GM19455 (cell line): ENCODE measurements around the gene SYCP2L.
A peak's percentile ranks its signal among the peaks of the same experiment; 100 is the strongest.
"Not testable (repeated sequence)": the region's sequence is repeated elsewhere in the genome, so short reads cannot be mapped to it uniquely, and the experiment has no call there.

Experiments used
- ATAC-seq: cut with Tn5 transposase; IDR thresholded peaks from one replicate; pipeline ENCODE4 v1.9.1; 2021; ENCODE audit not compliant: unreplicated experiment

SYCP2L gene

GRCh38 chr6:10954590-10955010, 67.7 kb downstream of the SYCP2L start:
- ATAC-seq, result peak; percentile 82

DNA sequence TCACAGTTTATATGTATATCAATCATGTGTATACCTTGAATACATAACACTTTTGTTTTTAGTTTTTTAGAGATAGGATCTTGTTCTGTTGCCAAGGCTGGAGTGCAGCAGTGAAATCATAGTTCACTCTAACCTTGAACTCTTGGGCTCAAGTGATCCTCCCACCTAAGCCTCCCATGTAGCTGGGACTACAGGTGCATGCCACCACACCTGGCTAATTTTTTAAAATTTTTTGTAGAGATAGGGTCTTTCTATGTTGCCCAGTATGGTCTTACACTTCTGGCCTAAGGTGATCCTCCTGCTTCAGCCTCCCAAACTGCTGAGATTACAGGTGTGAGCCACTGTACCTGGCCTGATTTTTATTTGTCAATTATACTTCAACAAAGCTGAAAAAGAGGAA, 69.9 kb downstream of the SYCP2L start:
- no peak for ATAC-seq

DNA sequence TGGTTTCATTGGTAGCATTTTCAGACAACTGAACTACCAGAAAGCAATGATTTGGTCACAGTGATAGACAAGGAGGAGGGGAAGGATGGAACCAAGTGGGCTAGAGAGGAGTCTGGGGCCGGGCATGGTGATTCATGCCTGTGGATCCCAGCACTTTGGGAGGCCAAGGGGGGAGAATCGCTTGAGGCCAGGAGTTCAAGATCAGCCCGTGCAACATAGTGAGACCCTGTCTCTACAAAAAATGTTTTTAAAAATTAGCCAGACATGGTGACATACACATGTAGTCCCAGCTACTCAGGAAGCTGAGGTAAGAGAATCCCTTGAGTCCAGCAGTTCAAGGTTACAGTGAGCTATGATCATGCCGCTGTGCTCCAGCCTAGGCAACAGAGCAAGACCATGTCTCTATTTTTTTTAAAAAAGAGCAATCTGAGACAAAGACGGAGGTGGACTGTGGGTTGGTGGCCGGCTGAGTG, 70.6 kb downstream of the SYCP2L start:
- no peak for ATAC-seq

DNA sequence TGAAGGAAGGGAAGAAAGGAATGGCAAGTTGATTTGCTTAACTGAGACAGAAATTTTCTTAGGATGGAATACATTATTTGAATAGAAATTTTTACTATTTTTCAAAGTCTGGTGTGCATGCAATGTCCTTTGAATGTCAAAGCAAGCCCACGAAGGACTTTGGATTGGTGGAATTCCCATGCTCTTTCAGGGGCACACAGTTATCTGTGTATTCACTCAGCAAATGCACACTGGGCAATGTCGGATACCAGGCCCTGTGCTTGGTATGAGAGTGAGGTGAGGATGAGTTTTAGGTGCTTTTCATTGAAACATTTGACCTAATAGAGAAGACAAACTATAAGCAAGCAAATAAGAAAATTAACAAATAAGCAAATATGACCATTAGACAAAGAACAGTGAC, 73.3 kb downstream of the SYCP2L start:
- no peak for ATAC-seq

GRCh38 chr6:10961837-10962236, 75.0 kb downstream of the SYCP2L start:
- ATAC-seq, result no peak

DNA sequence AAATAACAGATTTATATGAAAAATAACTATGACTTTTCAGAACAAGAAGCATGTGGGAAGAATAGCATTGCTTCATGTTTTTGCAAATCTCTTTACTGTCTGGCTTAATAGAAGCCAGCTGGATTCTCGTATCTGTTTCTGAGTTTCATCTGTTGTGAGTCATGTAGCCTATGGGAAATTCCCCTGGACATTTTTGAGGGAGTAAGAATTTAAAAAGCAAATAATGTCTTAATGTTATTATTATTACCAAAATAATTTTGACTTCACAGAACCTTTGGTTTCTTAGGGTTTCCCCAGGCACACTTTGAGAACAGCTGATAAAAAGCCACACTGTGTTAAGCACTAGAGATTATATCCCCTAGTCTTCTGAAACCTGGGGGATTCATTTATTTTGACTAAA, 75.8 kb downstream of the SYCP2L start:
- ATAC-seq, result no peak

- ATAC-seq, result no peak
Observed at GRCh38 chr6:10963113-10963512, 76.3 kb downstream of the SYCP2L start.

GRCh38 chr6:10964684-10965083, 77.8 kb downstream of the SYCP2L start:
- peak; percentile 94 for ATAC-seq

GRCh38 chr6:10968776-10969175, 81.9 kb downstream of the SYCP2L start:
- no peak for ATAC-seq

DNA sequence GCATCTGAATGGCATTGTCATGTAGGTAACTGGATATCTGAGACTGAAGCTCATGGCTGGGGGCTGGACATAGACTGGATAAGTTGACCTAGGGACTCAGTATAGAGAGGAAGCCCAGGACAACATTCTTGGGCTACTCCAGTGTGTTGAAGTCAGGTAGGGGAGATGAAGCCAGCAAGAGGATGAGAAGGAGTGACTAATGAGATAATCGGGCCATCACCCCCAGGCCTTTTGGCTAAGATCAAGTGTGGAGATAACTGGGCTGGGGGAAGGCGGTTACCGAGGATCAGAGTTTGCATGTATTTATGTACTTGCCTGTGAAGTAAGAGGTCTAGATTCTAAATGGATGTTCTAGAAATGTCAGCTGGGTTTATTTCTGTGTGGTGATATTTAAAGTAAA, 83.9 kb downstream of the SYCP2L start:
- ATAC-seq, result no peak

DNA sequence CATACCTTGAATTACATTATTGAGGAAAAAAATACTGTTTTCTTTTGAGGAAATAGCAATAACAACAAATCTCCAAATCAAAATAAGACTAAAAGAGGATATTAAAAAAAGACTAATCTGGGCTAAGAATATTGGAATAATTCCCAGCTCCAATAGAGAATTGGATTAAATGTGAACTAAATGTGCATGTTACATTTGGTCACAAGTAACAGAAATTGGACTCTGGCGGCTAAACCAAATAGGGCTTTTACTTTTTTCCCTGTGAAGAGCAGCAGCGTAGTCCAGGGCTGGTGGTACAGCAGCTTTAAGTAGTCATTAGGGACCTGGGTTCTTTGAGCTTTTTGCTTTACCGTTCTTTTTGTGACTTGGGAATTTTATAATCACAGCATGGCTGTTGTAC, 85.3 kb downstream of the SYCP2L start:
- ATAC-seq, result no peak

- ATAC-seq, result no peak
Observed at GRCh38 chr6:10976571-10976970, 89.7 kb downstream of the SYCP2L start.

GRCh38 chr6:10977231-10977968, 90.5 kb downstream of the SYCP2L start:
- no peak for ATAC-seq

GRCh38 chr6:10979603-10980002, 92.8 kb downstream of the SYCP2L start:
- ATAC-seq, result no peak

- no peak for ATAC-seq
Observed at GRCh38 chr6:10981409-10981808, 94.6 kb downstream of the SYCP2L start.

- not testable (repeated sequence) for ATAC-seq
Observed at GRCh38 chr6:10984959-10985358, 98.1 kb downstream of the SYCP2L start.

- no peak for ATAC-seq
Observed at GRCh38 chr6:10989587-10989986, 102.7 kb downstream of the SYCP2L start.

- no peak for ATAC-seq
Observed at GRCh38 chr6:10991115-10991514, 104.3 kb downstream of the SYCP2L start.

DNA sequence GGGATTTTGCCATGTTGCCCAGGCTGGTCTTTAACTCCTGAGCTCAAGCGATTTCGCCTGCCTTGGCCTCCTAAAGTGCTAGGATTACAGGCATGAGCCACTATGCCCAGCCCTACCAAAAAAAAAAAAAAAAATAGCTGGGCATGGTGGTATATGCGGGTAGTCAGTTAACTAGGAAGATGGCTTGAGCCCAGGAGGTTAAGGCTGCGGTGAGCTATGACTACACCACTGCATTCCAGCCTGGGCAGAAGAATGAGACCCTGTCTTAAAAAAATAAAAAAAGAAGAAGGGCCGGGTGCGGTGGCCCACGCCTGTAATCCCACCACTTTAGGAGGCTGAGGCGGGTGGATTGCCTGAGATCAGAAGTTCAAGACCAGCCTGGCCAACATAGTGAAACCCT, 107.0 kb downstream of the SYCP2L start:
- no peak for ATAC-seq

DNA sequence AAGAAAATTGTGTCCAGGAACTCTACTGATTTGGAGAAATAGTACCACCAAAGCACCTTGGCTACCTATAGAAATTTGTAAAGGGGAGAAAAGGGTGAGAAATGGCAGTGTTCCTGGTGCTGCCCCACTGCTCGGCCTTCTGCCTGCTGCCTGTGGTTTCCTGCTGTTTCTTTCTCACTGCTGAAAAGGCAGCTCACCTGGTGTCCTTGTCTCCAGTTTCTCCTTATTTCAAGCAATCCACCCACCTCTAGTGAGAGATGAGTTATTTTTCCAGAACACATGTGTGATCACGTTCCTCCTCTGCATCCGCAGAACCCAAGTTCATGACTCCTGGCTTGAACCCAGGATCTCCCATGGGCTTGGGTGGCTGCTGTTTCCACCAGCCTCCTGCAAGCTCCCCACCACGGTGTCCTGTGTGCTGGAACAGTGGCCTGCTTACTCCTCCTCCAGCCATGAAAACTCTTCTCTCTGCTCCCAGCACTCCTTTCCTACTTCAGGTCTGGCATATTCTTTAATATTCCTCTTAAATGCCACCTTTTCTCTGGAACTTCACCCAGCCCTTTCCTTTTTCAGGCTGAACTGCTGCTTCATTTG, 108.4 kb downstream of the SYCP2L start:
- no peak for ATAC-seq

DNA sequence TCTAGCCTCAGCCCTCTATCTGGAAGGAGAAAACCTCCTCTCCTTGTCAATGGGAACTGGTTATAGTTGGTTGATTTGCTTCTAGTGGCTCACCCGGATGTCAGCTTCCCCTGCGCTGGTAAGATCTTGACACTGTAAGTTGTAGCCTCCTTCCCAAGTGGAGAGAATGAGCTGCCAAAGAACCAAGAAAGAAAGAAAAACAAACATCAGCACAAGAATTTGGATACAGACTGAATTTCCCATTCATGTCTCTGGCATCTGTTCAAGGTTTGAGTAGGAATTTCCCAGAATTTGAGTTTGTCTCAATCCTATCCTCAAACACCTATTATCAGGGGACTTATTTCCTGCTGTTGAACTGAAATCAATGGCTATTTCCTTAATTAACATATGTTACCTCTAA, 113.1 kb downstream of the SYCP2L start:
- no peak for ATAC-seq

- no peak for ATAC-seq
Observed at GRCh38 chr6:11002176-11002575, 115.3 kb downstream of the SYCP2L start.

DNA sequence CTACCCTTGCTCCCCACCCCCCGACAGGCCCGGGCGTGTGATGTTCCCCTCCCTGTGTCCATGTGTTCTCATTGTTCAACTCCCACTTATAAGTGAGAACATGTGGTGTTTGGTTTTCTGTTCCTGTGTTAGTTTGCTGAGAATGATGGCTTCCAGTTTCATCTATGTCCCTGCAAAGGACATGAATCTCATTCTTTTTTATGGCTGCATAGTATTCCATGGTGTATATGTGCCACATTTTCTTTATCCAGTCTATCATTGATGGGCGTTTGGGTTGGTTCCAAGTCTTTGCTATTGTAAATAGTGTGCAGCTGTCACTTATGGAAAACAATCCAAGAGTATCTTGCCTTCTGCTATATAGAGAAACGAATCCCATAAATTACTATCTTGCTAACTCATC, 116.4 kb downstream of the SYCP2L start:
- ATAC-seq, result not testable (repeated sequence)
